Astrocyte (in vitro differentiated cells and primary cell): ENCODE measurements around the gene CPSF2.

Experiments used
- CTCF ChIP-seq: IDR thresholded peaks from 2 replicates; pipeline ENCODE4 v1.5.1; 2011; ENCODE audit warnings: low read depth, mild to moderate bottlenecking, inconsistent platforms, low read length, moderate library complexity; ENCODE audit not compliant: insufficient read depth
- EZH2 ChIP-seq: IDR thresholded peaks from 2 replicates; pipeline ENCODE4 v1.6.1; 2012; ENCODE audit warnings: mild to moderate bottlenecking, low read length, inconsistent platforms; ENCODE audit not compliant: insufficient read depth

GRCh38 chr14:92153581-92153980 is 31.8 kb downstream of the CPSF2 start:
- no peak for TF ChIP-seq EZH2
- no peak for TF ChIP-seq CTCF
